ENCODE measurements around the gene MAG. TPM values are rescaled to one million over a fixed set of nuclear protein-coding genes. Genes with fewer than 3 reads are reported as not detected.

MAG gene
- total and polyA plus RNA-seq, 2 donors (not counting 1 experiment from before 2014, with no cell fraction given): 0.50 TPM; not detected in 1

- no peak overlapping the region for H3K9ac ChIP-seq (ENCODE audit: insufficient read depth, low read length)
- no peak overlapping the region for H3K4me2 ChIP-seq (ENCODE audit: extremely low read depth, insufficient read depth, low read length)
- TF ChIP-seq, protein P1, sequence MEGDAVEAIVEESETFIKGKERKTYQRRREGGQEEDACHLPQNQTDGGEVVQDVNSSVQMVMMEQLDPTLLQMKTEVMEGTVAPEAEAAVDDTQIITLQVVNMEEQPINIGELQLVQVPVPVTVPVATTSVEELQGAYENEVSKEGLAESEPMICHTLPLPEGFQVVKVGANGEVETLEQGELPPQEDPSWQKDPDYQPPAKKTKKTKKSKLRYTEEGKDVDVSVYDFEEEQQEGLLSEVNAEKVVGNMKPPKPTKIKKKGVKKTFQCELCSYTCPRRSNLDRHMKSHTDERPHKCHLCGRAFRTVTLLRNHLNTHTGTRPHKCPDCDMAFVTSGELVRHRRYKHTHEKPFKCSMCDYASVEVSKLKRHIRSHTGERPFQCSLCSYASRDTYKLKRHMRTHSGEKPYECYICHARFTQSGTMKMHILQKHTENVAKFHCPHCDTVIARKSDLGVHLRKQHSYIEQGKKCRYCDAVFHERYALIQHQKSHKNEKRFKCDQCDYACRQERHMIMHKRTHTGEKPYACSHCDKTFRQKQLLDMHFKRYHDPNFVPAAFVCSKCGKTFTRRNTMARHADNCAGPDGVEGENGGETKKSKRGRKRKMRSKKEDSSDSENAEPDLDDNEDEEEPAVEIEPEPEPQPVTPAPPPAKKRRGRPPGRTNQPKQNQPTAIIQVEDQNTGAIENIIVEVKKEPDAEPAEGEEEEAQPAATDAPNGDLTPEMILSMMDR (conservative IDR thresholded peaks at IDR 0.05 in 1 of 2, IDR thresholded peaks at IDR 0.05 in 1 of 2; ENCODE audit: low read depth in 1 of 2, low read length in 2 of 2): no peak
- TF ChIP-seq EZH2 (IDR thresholded peaks at IDR 0.05; ENCODE audit: low read length, missing control alignments): no peak
- H3K27ac ChIP-seq (ENCODE audit: insufficient read depth, low read length): no peak overlapping the region
- no peaks in the 10 kb centered on the region for H3K36me3 ChIP-seq (ENCODE audit: control insufficient read depth, insufficient read depth, low read length)
- H4K20me1 ChIP-seq (ENCODE audit: control insufficient read depth, extremely low read depth, insufficient read depth, low read length): no peaks in the 10 kb centered on the region
- H3K4me1 ChIP-seq (ENCODE audit: control insufficient read depth, extremely low read depth, insufficient read depth, low read length): no peaks in the 10 kb centered on the region
- H3K4me3 ChIP-seq (replicated peaks in 1 of 4; ENCODE audit: control extremely low read depth in 1 of 4, insufficient read depth in 1 of 4, low read depth in 3 of 4, low read length in 4 of 4): no peak overlapping the region
- H3K9me3 ChIP-seq (ENCODE audit: control insufficient read depth, insufficient read depth, low read depth, low read length): no peaks in the 10 kb centered on the region
- no peak for DNase-seq (ENCODE audit: low read depth in 2 of 2)
- H2AFZ ChIP-seq (ENCODE audit: low read length): no peak overlapping the region
- peaks cover 2% of the 10 kb centered on the region for H3K27me3 ChIP-seq (ENCODE audit: control insufficient read depth, insufficient read depth, low read length)
- H3K79me2 ChIP-seq (ENCODE audit: control insufficient read depth, insufficient read depth, low read length): no peaks in the 10 kb centered on the region
Measured at GRCh38 chr19:35304036-35304435, 12.1 kb downstream of the MAG start.

DNA sequence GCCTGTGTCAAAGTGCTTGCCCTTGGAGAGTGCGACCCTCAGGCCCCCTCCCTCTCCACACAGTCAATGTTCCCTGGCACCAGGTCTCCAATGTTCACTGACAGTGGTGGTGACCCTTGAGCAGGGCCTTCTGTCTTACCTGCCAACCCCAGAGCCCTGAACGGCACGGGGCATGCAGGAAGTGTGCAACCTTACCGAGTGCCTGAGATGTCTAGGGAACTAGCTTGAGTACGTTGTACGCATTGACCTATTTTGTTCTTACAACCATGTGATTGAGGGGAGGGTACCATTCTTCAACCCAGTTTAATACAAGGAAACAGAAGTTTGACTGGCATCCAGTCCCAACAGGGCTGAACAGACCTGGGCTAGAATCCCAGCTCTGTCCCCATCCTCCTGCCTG lies 13.2 kb downstream of the MAG start:
- H3K9me3 ChIP-seq (ENCODE audit: control insufficient read depth, insufficient read depth, low read depth, low read length): no peaks in the 10 kb centered on the region
- peaks cover 2% of the 10 kb centered on the region for H3K27me3 ChIP-seq (ENCODE audit: control insufficient read depth, insufficient read depth, low read length)
- H3K4me2 ChIP-seq (ENCODE audit: extremely low read depth, insufficient read depth, low read length): no peak overlapping the region
- H3K4me1 ChIP-seq (ENCODE audit: control insufficient read depth, extremely low read depth, insufficient read depth, low read length): no peaks in the 10 kb centered on the region
- no peak overlapping the region for H3K9ac ChIP-seq (ENCODE audit: insufficient read depth, low read length)
- H3K27ac ChIP-seq (ENCODE audit: insufficient read depth, low read length): no peak overlapping the region
- no peaks in the 10 kb centered on the region for H3K79me2 ChIP-seq (ENCODE audit: control insufficient read depth, insufficient read depth, low read length)
- DNase-seq (ENCODE audit: low read depth in 2 of 2): no peak
- TF ChIP-seq, protein P1 (conservative IDR thresholded peaks at IDR 0.05 in 1 of 2, IDR thresholded peaks at IDR 0.05 in 1 of 2; ENCODE audit: low read depth in 1 of 2, low read length in 2 of 2): no peak
- TF ChIP-seq EZH2 (IDR thresholded peaks at IDR 0.05; ENCODE audit: low read length, missing control alignments): no peak
- H4K20me1 ChIP-seq (ENCODE audit: control insufficient read depth, extremely low read depth, insufficient read depth, low read length): no peaks in the 10 kb centered on the region
- no peak overlapping the region for H2AFZ ChIP-seq (ENCODE audit: low read length)
- no peak overlapping the region for H3K4me3 ChIP-seq (replicated peaks in 1 of 4; ENCODE audit: control extremely low read depth in 1 of 4, insufficient read depth in 1 of 4, low read depth in 3 of 4, low read length in 4 of 4)
- no peaks in the 10 kb centered on the region for H3K36me3 ChIP-seq (ENCODE audit: control insufficient read depth, insufficient read depth, low read length)

DNA sequence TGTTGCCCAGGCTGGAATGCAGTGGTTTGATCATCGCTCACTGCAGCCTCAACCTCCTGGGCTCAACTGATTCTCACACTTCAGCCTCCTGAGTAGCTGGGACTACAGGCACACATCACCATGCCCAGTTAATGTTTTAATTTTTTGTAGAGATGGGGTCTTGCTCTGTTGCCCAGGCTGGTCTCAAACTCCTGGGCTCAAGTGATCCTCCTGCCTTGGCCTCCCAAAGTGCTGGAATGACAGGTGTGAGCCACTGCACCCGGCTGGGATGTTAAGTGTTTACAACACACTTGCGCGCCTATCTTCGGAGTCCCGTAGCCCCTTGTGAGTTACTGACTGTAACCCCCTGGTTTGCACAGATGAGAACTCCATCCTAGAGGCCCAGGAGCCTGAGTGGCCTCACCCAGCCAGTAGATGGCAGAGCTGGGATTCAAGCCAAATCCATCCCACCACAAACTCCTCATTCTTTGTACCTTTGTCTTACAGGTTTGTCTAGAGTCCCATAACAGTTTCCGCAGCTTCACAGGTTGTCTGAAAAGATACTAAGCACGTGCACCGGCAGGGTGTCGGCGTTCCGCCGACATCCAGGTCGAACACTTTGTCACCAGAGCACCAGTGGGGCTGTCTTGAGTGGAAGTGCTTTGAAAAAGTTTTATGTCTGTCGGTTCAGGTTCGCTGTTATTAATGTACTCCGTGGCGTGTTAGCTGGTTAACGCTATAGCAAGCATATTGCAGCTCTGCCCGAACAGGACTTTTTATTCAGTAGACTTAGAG lies 14.7 kb downstream of the MAG start:
- no peaks in the 10 kb centered on the region for H3K36me3 ChIP-seq (ENCODE audit: control insufficient read depth, insufficient read depth, low read length)
- TF ChIP-seq EZH2 (IDR thresholded peaks at IDR 0.05; ENCODE audit: low read length, missing control alignments): no peak
- TF ChIP-seq, protein P1 (conservative IDR thresholded peaks at IDR 0.05 in 1 of 2, IDR thresholded peaks at IDR 0.05 in 1 of 2; ENCODE audit: low read depth in 1 of 2, low read length in 2 of 2): peak in 1 of 2 donors; percentile 20
- H3K79me2 ChIP-seq (ENCODE audit: control insufficient read depth, insufficient read depth, low read length): no peaks in the 10 kb centered on the region
- no peaks in the 10 kb centered on the region for H3K4me1 ChIP-seq (ENCODE audit: control insufficient read depth, extremely low read depth, insufficient read depth, low read length)
- H3K9ac ChIP-seq (ENCODE audit: insufficient read depth, low read length): no peak overlapping the region
- no peak overlapping the region for H3K4me3 ChIP-seq (replicated peaks in 1 of 4; ENCODE audit: control extremely low read depth in 1 of 4, insufficient read depth in 1 of 4, low read depth in 3 of 4, low read length in 4 of 4)
- H3K27ac ChIP-seq (ENCODE audit: insufficient read depth, low read length): no peak overlapping the region
- no peak for DNase-seq (ENCODE audit: low read depth in 2 of 2)
- no peak overlapping the region for H2AFZ ChIP-seq (ENCODE audit: low read length)
- H3K4me2 ChIP-seq (ENCODE audit: extremely low read depth, insufficient read depth, low read length): no peak overlapping the region
- peaks cover 2% of the 10 kb centered on the region for H3K27me3 ChIP-seq (ENCODE audit: control insufficient read depth, insufficient read depth, low read length)
- H4K20me1 ChIP-seq (ENCODE audit: control insufficient read depth, extremely low read depth, insufficient read depth, low read length): no peaks in the 10 kb centered on the region
- H3K9me3 ChIP-seq (ENCODE audit: control insufficient read depth, insufficient read depth, low read depth, low read length): no peaks in the 10 kb centered on the region

Data from fibroblast of lung (primary cell).